Activated T-helper 17 cell treated with anti-CD3 and anti-CD28 coated beads, Interleukin-2, amount 50 U/mL, for 72 hours (primary cell): ENCODE data around the gene COL6A3. TPM values are rescaled to one million over a fixed set of nuclear protein-coding genes. Genes with fewer than 3 reads are reported as not detected.
"Not testable (repeated sequence)": the region's sequence is repeated elsewhere in the genome, so short reads cannot be mapped to it uniquely, and the experiment has no call there.

Source experiments
- ATAC-seq: fragments of 150-1000 bp; cut with Tn5 transposase; replicated peaks from 2 replicates; pipeline ENCODE4 v1.10.0; 2021; ENCODE audit warnings: mild to moderate bottlenecking, moderate library complexity
- H3K27ac Mint-ChIP-seq: one replicate; pipeline ENCODE4 v1.8.0; 2022; ENCODE audit warnings: mixed read lengths
- H3K27me3 Mint-ChIP-seq: one replicate; pipeline ENCODE4 v1.8.0; 2022; ENCODE audit warnings: mixed read lengths
- H3K36me3 Mint-ChIP-seq: one replicate; pipeline ENCODE4 v1.8.0; 2022; ENCODE audit warnings: low read depth, mild to moderate bottlenecking, mixed read lengths
- H3K4me1 Mint-ChIP-seq: one replicate; pipeline ENCODE4 v1.8.0; 2022; ENCODE audit warnings: mixed read lengths
- H3K4me3 Mint-ChIP-seq: one replicate; pipeline ENCODE4 v1.8.0; 2022; ENCODE audit warnings: mild to moderate bottlenecking, mixed read lengths
- H3K9me3 Mint-ChIP-seq: one replicate; pipeline ENCODE4 v1.8.0; 2022; ENCODE audit warnings: mixed read lengths
- total RNA-seq, 2 donors: library from RNA; stranded (reverse); gene quantifications; one replicate each; pipeline ENCODE4 v1.2.3, GENCODE V29; 2022

COL6A3 gene
- total RNA-seq, 2 donors from 2014 or later = 10.6 to 30.7 TPM

- Mint-ChIP-seq H3K4me3 (no peak overlapping the region), H3K4me1 (no peaks in the 10 kb centered on the region), H3K9me3 (no peaks in the 10 kb centered on the region), H3K27ac (no peak overlapping the region), H3K36me3 (peaks cover 28% of the 10 kb centered on the region), H3K27me3 (no peaks in the 10 kb centered on the region)
- no peak for ATAC-seq
Measured at GRCh38 chr2:237411683-237412423, 2.1 kb downstream of the COL6A3 start.

DNA sequence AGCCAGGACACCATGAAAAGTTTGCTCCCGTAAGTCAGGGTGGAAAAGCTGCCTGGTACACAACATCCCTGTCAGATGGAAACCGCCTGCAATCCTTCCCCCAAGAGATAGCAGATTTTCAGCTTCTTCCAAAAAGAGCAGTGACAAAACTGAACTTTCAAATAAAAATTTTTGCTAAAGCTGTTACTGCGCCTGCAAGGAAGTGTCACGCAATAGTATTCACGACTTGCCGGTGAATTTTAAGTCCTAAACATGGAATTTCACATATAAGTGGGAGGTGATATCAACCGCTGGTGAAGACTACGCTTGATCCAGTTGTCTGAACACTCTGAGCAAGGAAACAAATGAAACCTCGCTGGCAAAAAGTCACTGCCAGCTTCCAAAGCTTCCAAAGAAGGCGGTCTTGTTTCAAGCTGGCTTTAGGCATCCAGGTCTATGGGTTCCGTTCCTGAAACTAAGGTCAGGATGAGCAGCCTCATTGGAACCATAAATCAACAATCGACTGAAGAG lies 2.8 kb downstream of the COL6A3 start:
- Mint-ChIP-seq H3K9me3 (no peaks in the 10 kb centered on the region), H3K36me3 (peaks cover 28% of the 10 kb centered on the region), H3K27ac (no peak overlapping the region), H3K4me1 (no peaks in the 10 kb centered on the region), H3K4me3 (no peak overlapping the region), H3K27me3 (no peaks in the 10 kb centered on the region)
- ATAC-seq = no peak

DNA sequence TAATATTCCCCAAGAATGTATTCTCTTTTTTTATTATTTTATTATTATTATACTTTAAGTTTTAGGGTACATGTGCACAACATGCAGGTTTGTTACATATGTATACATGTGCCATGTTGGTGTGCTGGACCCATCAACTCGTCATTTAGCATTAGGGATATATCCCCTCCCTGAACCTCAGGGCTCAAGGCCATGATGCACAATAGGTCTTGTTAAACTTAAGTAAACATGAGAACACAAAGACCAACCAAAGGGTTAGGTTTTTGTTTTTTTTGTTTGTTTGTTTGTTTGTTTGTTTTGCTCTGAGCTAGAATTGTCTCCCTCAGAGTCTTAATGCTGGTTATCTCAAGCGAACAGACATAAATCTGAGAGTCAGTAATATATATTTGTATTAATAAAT lies 4.7 kb downstream of the COL6A3 start:
- not testable (repeated sequence) for H3K4me1 Mint-ChIP-seq, H3K27me3 Mint-ChIP-seq, H3K27ac Mint-ChIP-seq, H3K4me3 Mint-ChIP-seq, ATAC-seq, H3K9me3 Mint-ChIP-seq
- H3K36me3 Mint-ChIP-seq = peaks cover 19% of the 10 kb centered on the region

DNA sequence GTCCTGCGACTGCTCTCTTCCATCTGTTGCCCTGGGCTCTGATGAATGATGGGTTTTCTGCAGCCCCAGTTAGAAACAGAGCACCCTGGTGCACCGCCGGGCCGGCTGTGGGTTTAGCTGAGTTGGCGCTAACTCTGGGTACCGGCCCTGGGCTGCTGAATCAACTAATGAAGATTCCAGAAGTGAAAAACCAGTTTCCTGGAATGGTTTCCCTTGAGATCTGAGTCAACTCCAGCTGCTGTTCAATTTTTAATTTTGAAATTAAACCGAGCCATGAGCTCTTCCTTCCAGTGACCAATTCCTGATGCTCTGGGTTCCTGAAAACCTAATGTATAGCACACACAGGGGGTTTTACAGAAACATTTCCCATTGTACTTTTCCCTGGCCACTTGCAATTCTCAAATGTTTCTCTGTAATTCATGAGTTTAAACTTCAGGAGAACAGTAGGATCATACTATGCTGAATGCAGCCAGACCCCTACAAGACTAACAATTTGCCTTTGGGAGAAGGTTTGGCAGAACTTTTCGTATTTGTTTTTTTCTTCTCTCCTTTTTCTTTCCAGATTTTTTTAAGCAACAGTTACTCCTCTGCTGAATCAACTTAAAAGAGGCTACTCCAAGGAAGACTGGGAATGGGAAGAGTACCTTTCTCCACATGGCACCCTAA lies 5.5 kb downstream of the COL6A3 start:
- no peak for ATAC-seq
- Mint-ChIP-seq H3K9me3 (no peaks in the 10 kb centered on the region), H3K36me3 (peaks cover 15% of the 10 kb centered on the region), H3K4me1 (no peaks in the 10 kb centered on the region), H3K27me3 (no peaks in the 10 kb centered on the region), H3K27ac (no peak overlapping the region), H3K4me3 (no peak overlapping the region)

GRCh38 chr2:237407700-237408099 lies 6.3 kb downstream of the COL6A3 start:
- Mint-ChIP-seq H3K4me1 (no peaks in the 10 kb centered on the region), H3K9me3 (no peaks in the 10 kb centered on the region), H3K27ac (no peak overlapping the region), H3K27me3 (no peaks in the 10 kb centered on the region), H3K36me3 (peaks cover 10% of the 10 kb centered on the region), H3K4me3 (no peak overlapping the region)
- no peak for ATAC-seq

GRCh38 chr2:237406371-237406895 lies 7.5 kb downstream of the COL6A3 start:
- no peaks in the 10 kb centered on the region for H3K36me3 Mint-ChIP-seq
- H3K4me1 Mint-ChIP-seq = no peaks in the 10 kb centered on the region
- H3K27ac Mint-ChIP-seq = no peak overlapping the region
- H3K4me3 Mint-ChIP-seq = no peak overlapping the region
- no peak for ATAC-seq
- H3K9me3 Mint-ChIP-seq = no peaks in the 10 kb centered on the region
- H3K27me3 Mint-ChIP-seq = no peaks in the 10 kb centered on the region

DNA sequence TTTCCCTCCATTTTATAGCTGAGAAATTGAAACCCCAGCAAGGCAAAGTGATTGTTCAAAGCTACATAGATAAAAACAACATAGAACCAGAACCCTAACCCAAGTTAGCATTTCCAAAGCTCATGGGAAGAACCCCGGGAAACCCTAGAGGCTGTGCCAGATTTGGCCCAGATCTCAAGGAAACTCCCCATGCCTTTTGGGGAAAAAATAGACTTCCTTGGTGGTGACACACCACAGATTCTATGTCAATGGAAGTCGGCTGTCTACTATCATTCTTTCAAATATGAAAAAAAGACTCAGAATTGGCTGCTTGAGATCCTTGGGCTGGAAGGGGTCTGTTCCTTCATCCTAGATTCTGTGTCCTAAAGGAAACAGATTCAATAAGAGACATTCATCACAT lies 8.4 kb downstream of the COL6A3 start:
- Mint-ChIP-seq H3K36me3 (no peaks in the 10 kb centered on the region), H3K27me3 (no peaks in the 10 kb centered on the region), H3K9me3 (no peaks in the 10 kb centered on the region), H3K4me3 (no peak overlapping the region), H3K4me1 (no peaks in the 10 kb centered on the region), H3K27ac (no peak overlapping the region)
- no peak for ATAC-seq

- no peaks in the 10 kb centered on the region for H3K9me3 Mint-ChIP-seq
- no peaks in the 10 kb centered on the region for H3K36me3 Mint-ChIP-seq
- no peaks in the 10 kb centered on the region for H3K27me3 Mint-ChIP-seq
- H3K27ac Mint-ChIP-seq = no peak overlapping the region
- no peak for ATAC-seq
- no peak overlapping the region for H3K4me3 Mint-ChIP-seq
- no peaks in the 10 kb centered on the region for H3K4me1 Mint-ChIP-seq
Measured at GRCh38 chr2:237405006-237405559, 8.9 kb downstream of the COL6A3 start.

DNA sequence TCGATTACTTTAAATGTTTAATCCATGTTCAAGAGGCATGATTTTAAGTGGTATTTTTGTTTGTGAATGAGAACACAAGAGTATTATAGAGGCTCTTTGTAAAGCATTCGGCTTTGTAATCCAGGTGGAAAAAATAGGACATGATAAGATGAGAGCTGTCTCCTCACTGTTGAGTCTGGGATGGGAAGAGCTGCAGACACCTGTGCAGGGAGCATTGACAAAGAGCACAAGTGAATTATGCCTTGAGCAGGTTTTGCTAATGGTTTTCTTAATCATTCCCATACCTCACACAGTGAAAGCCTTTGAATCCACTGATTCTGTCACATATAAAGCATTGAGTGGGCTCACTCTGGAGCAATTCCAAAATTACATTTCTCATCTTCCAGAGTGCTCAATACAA lies 9.6 kb downstream of the COL6A3 start:
- Mint-ChIP-seq H3K4me1 (no peaks in the 10 kb centered on the region), H3K4me3 (no peak overlapping the region), H3K9me3 (no peaks in the 10 kb centered on the region), H3K27me3 (no peaks in the 10 kb centered on the region), H3K27ac (no peak overlapping the region), H3K36me3 (no peaks in the 10 kb centered on the region)
- no peak for ATAC-seq

GRCh38 chr2:237403024-237403882 lies 10.7 kb downstream of the COL6A3 start:
- Mint-ChIP-seq H3K9me3 (no peaks in the 10 kb centered on the region), H3K27ac (no peak overlapping the region), H3K4me3 (no peak overlapping the region), H3K36me3 (no peaks in the 10 kb centered on the region), H3K27me3 (no peaks in the 10 kb centered on the region), H3K4me1 (no peaks in the 10 kb centered on the region)
- no peak for ATAC-seq

DNA sequence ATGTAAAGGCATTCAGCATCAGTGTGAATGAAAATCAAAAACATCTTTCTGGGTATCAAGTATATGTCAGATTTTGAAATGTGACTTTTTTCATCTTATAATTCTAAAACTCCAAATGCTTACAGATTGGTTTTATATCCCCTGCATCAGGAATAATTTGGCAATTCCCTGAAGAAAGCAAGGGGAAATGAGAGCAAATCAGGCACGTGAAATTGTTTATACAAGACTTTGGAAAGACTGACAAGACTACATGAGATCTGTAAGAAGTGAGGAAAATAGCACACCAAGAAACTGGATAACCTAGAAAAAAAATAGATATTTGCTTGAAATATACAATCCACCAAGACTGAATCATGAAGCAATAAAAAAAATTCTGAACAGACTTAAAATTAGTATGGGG lies 13.8 kb downstream of the COL6A3 start:
- no peaks in the 10 kb centered on the region for H3K9me3 Mint-ChIP-seq
- peaks cover 15% of the 10 kb centered on the region for H3K36me3 Mint-ChIP-seq
- no peak for ATAC-seq
- no peak overlapping the region for H3K27ac Mint-ChIP-seq
- no peak overlapping the region for H3K4me3 Mint-ChIP-seq
- H3K4me1 Mint-ChIP-seq = no peaks in the 10 kb centered on the region
- H3K27me3 Mint-ChIP-seq = no peaks in the 10 kb centered on the region

DNA sequence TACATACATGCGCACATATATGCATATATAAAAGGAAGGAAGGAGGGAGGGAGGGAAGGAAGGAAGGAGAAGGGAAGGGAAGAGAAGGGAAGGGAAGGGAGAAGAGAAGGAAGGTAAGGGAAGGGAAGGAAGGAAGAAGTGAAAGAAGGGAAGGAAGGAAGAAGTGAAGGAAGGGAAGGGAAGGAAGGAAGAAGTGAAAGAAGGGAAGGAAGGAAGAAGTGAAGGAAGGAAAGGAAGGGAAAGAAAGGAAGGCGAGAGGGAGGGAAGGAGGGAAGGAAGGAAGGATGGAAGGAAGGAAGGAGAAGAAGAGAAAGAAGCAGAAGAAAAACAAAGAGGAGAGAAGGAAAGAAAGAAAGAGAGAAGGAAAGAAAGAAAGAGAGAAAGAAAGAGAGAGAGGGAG lies 16.9 kb downstream of the COL6A3 start:
- H3K27ac Mint-ChIP-seq = no peak overlapping the region
- H3K4me1 Mint-ChIP-seq = no peaks in the 10 kb centered on the region
- peaks cover 20% of the 10 kb centered on the region for H3K36me3 Mint-ChIP-seq
- H3K4me3 Mint-ChIP-seq = no peak overlapping the region
- no peaks in the 10 kb centered on the region for H3K27me3 Mint-ChIP-seq
- H3K9me3 Mint-ChIP-seq = no peaks in the 10 kb centered on the region
- no peak for ATAC-seq

DNA sequence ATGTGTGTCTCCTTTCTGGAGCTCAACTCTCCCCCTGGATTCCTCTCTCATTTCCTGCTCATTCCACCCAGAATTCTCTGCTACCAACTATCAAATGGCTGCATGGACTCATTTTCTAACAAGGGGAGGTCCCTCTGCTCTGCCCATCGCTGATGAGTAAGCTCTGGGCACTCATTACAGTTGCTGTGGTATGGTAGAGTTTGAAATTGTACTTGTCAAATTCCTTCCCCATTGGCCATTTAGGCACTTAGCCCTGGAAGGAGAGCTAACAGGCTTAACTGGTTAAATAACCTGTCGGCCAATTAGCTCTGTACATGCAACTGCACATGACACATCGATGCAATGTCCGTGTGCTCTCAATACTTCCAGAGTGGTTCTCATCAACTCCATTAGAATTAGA lies 20.4 kb downstream of the COL6A3 start:
- H3K27ac Mint-ChIP-seq = no peak overlapping the region
- H3K4me3 Mint-ChIP-seq = no peak overlapping the region
- H3K4me1 Mint-ChIP-seq = no peaks in the 10 kb centered on the region
- H3K9me3 Mint-ChIP-seq = no peaks in the 10 kb centered on the region
- no peak for ATAC-seq
- H3K36me3 Mint-ChIP-seq = peaks cover 20% of the 10 kb centered on the region
- no peaks in the 10 kb centered on the region for H3K27me3 Mint-ChIP-seq

GRCh38 chr2:237392186-237392585 lies 21.8 kb downstream of the COL6A3 start:
- Mint-ChIP-seq H3K36me3 (peaks cover 20% of the 10 kb centered on the region), H3K27ac (no peak overlapping the region), H3K4me3 (no peak overlapping the region), H3K9me3 (no peaks in the 10 kb centered on the region), H3K4me1 (no peaks in the 10 kb centered on the region), H3K27me3 (no peaks in the 10 kb centered on the region)
- ATAC-seq = no peak
